Heart left ventricle (tissue), 13 donors: ENCODE results near the gene CKLF.

Experiments used
- POLR2A ChIP-seq, 2 donors: fragments of 450-650 bp; IDR thresholded peaks; one replicate each; pipeline ENCODE4 v1.6.1; 2017; ENCODE audit warnings: antibody characterized with exemption in 2 of 2, mild to moderate bottlenecking in 2 of 2, moderate library complexity in 2 of 2
- TF ChIP-seq, protein P1 (sequence below), 12 donors: fragments of 200-600 bp; sonication (generic) in 4 of 12; IDR thresholded peaks; one replicate each; pipeline versions ENCODE4 v1.5.0 to v1.8.0; 2018 to 2022; ENCODE audit warnings: antibody characterized with exemption in 12 of 12, mild to moderate bottlenecking in 5 of 12
- donor health status: ischemic (EF 13 %, LVEDD 7.1; RV severe dilation, severe dysfunction).
- donor health status: DM: no; HTN: yes; CAD: no.
- donor health status: DM: no; HTN: no; CAD: no.
- donor health status: ischemic (EF 25% LVEDD 6.9; RV normal size, moderate dysfunction).
- donor health status: ischemic (EF 25% LVEDD 5.7; RV mildly dilated, moderate dysfunction).
- donor health status: ischemic (EF 35%, LVEDD 5.7; RV mildly dilated, moderate dysfunction).
- donor health status: nonischemic (EF 11% LVEDD 7.7; RV severe dilation, severe dysfunction).
- donor health status: DM: yes; HTN: yes; CAD: no.
- donor health status: PGD.
- donor health status: ischemic (EF 29% LVEDD 5.4; RV normal size, mild dysfunction).
- donor health status: nonischemic (EF 23%, LVEDD 6.1; RV moderate dilation, normal function).

DNA sequence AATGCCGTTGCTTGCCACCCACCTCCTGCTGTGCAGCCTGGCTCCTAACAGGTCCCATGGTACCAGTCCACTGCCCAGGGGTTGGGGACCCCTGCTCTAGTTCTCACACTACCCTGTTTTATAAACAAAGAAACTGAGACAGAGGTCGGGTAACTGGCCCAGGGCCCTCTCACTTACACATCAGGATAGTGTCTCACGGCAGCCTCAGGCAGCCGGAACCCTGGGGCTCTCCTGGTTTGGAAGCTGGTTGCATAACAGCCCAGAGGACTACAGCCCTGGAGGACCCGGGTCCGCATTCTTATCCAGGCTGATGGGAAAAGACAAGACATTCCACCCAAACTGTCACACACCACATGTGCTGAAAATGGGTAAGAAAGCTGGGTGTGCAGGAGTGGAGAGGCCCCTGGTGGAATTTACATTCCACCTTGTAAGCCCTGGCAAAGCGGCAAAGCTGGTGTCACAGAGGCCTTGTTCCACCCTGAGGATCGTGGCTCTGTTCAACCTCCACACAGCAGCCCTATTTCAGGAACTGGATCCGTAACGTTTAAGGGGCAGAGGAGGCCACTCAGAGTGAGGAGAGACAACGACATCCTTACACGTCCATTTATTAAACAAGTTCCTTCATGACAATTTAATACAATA is 61.9 kb downstream of the CKLF start:
- TF ChIP-seq, protein P1, sequence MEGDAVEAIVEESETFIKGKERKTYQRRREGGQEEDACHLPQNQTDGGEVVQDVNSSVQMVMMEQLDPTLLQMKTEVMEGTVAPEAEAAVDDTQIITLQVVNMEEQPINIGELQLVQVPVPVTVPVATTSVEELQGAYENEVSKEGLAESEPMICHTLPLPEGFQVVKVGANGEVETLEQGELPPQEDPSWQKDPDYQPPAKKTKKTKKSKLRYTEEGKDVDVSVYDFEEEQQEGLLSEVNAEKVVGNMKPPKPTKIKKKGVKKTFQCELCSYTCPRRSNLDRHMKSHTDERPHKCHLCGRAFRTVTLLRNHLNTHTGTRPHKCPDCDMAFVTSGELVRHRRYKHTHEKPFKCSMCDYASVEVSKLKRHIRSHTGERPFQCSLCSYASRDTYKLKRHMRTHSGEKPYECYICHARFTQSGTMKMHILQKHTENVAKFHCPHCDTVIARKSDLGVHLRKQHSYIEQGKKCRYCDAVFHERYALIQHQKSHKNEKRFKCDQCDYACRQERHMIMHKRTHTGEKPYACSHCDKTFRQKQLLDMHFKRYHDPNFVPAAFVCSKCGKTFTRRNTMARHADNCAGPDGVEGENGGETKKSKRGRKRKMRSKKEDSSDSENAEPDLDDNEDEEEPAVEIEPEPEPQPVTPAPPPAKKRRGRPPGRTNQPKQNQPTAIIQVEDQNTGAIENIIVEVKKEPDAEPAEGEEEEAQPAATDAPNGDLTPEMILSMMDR (IDR thresholded peaks at IDR 0.05), result no peak
- no peak for TF ChIP-seq POLR2A (IDR thresholded peaks at IDR 0.05)
